ENCODE measurements around the gene PRMT3.

DNA sequence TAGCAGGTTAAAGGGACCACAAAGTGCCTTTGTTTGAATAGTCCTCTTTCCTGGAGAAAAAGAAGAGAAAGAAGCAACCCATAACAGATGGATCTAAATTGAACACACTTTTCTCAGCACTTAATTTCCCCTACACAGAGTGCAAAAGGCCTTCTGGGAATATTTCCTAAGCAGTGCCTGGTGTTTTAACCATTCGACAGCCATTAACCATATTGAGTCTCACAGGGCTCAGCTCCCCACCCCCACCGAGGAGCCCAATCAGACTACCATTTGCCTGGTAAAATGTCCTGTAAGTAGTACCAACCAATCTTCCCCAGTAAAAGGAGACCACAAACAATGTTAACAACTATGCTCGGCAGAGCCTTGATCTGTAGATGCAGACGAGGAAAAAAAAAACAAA is 171.2 kb downstream of the PRMT3 start:
- TF ChIP-seq, protein P1, sequence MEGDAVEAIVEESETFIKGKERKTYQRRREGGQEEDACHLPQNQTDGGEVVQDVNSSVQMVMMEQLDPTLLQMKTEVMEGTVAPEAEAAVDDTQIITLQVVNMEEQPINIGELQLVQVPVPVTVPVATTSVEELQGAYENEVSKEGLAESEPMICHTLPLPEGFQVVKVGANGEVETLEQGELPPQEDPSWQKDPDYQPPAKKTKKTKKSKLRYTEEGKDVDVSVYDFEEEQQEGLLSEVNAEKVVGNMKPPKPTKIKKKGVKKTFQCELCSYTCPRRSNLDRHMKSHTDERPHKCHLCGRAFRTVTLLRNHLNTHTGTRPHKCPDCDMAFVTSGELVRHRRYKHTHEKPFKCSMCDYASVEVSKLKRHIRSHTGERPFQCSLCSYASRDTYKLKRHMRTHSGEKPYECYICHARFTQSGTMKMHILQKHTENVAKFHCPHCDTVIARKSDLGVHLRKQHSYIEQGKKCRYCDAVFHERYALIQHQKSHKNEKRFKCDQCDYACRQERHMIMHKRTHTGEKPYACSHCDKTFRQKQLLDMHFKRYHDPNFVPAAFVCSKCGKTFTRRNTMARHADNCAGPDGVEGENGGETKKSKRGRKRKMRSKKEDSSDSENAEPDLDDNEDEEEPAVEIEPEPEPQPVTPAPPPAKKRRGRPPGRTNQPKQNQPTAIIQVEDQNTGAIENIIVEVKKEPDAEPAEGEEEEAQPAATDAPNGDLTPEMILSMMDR (IDR thresholded peaks at IDR 0.05) = no peak
- no peak for TF ChIP-seq POLR2A (IDR thresholded peaks at IDR 0.05)

Data from esophagus squamous epithelium (tissue), 4 donors.